Measurements from ENCODE around the gene DTHD1. TPM values are rescaled to one million over a fixed set of nuclear protein-coding genes. Genes with fewer than 3 reads are reported as not detected.

Gene DTHD1
- total RNA-seq, 1 experiment from 2014 or later = not detected

DNA sequence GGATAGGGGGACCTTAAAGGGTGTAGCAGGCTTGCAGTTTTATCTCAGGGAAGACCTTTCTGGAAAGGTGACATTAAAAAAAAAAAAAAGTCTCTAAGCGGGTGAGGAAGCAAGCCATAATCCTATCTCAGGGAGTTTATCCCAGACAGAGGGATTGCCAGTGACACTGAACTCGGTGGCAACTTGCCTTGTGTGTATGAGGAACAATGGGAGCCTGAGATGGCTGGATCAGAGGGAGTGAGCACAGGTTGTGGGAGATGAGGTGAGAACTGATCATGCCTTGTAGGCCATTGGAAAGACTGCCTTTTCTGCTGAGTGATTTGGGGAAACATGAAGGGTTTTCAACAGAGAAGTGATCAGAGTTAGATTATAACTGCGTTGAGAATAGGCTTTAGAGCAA, 31.1 kb downstream of the DTHD1 start:
- Histone ChIP-seq H3K27ac (ENCODE audit: low read length) (no peak overlapping the region), H2AFZ (ENCODE audit: low read length) (no peak overlapping the region), H3F3A (ENCODE audit: low read length, unreplicated experiment) (no peaks in the 10 kb centered on the region), H3K4me1 (ENCODE audit: insufficient read depth, low read length) (no peaks in the 10 kb centered on the region), H3K4me3 (ENCODE audit: low read length) (no peak overlapping the region), H3K27me3 (ENCODE audit: low read length) (no peaks in the 10 kb centered on the region), H3K79me2 (ENCODE audit: low read length) (no peaks in the 10 kb centered on the region), H3K4me2 (ENCODE audit: low read length) (no peak overlapping the region), H3K9me3 (ENCODE audit: low read length) (no peaks in the 10 kb centered on the region), H3K9ac (ENCODE audit: low read length) (no peak overlapping the region), H3K9me2 (replicated peaks; ENCODE audit: low read length) (no peaks in the 10 kb centered on the region), H3K36me3 (ENCODE audit: low read depth, low read length) (no peaks in the 10 kb centered on the region), H4K20me1 (ENCODE audit: low read length) (no peaks in the 10 kb centered on the region)
- no peak for DNase-seq
- no peak for ATAC-seq
- CTCF ChIA-PET = no interaction called here
- intact Hi-C loops (cut with micrococcal nuclease) = no loop called here
- BruUV-seq (replicated peaks) = no TSS peak
- TF ChIP-seq EZH2phosphoT487 (IDR thresholded peaks at IDR 0.05; ENCODE audit: borderline replicate concordance, low read length) (no peak), EZH2 (IDR thresholded peaks at IDR 0.05; ENCODE audit: low read length, unreplicated experiment) (no peak)
- TF ChIP-seq, protein P1, sequence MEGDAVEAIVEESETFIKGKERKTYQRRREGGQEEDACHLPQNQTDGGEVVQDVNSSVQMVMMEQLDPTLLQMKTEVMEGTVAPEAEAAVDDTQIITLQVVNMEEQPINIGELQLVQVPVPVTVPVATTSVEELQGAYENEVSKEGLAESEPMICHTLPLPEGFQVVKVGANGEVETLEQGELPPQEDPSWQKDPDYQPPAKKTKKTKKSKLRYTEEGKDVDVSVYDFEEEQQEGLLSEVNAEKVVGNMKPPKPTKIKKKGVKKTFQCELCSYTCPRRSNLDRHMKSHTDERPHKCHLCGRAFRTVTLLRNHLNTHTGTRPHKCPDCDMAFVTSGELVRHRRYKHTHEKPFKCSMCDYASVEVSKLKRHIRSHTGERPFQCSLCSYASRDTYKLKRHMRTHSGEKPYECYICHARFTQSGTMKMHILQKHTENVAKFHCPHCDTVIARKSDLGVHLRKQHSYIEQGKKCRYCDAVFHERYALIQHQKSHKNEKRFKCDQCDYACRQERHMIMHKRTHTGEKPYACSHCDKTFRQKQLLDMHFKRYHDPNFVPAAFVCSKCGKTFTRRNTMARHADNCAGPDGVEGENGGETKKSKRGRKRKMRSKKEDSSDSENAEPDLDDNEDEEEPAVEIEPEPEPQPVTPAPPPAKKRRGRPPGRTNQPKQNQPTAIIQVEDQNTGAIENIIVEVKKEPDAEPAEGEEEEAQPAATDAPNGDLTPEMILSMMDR (conservative IDR thresholded peaks at IDR 0.05; ENCODE audit: low read depth, low read length) = no peak
- POLR2A ChIA-PET (ENCODE audit: unreplicated experiment) = no interaction called here

DNA sequence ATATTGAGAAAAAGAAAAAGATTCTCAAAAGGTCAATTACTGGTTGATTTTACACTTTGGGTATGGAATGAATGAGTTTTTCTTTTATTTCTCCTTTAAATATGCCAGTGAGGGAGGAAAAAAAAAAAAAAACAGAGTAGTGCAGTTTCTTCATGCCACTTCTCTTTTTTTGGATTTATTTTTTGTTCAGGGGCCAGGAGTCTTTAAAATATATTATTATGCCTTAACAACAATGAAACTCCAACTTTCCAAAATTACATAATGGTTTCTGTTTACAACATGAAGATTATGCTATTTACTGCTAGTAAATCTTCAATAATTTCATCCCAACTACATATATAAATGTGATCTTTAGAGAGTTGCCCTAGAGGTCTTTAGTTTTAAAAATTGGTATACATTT, 31.9 kb downstream of the DTHD1 start:
- no peak for ATAC-seq
- Histone ChIP-seq H3K9me2 (replicated peaks; ENCODE audit: low read length) (no peaks in the 10 kb centered on the region), H3K4me2 (ENCODE audit: low read length) (no peak overlapping the region), H3K27me3 (ENCODE audit: low read length) (no peaks in the 10 kb centered on the region), H3K9me3 (ENCODE audit: low read length) (no peaks in the 10 kb centered on the region), H3F3A (ENCODE audit: low read length, unreplicated experiment) (no peaks in the 10 kb centered on the region), H3K4me3 (ENCODE audit: low read length) (no peak overlapping the region), H3K27ac (ENCODE audit: low read length) (no peak overlapping the region), H2AFZ (ENCODE audit: low read length) (no peak overlapping the region), H3K4me1 (ENCODE audit: insufficient read depth, low read length) (no peaks in the 10 kb centered on the region), H3K36me3 (ENCODE audit: low read depth, low read length) (no peaks in the 10 kb centered on the region), H4K20me1 (ENCODE audit: low read length) (no peaks in the 10 kb centered on the region), H3K79me2 (ENCODE audit: low read length) (no peaks in the 10 kb centered on the region), H3K9ac (ENCODE audit: low read length) (no peak overlapping the region)
- TF ChIP-seq, protein P1 (conservative IDR thresholded peaks at IDR 0.05; ENCODE audit: low read depth, low read length) = no peak
- TF ChIP-seq EZH2 (IDR thresholded peaks at IDR 0.05; ENCODE audit: low read length, unreplicated experiment) = no peak
- TF ChIP-seq EZH2phosphoT487 (IDR thresholded peaks at IDR 0.05; ENCODE audit: borderline replicate concordance, low read length) = no peak
- intact Hi-C loops (cut with micrococcal nuclease) = no loop called here
- BruUV-seq (replicated peaks) = no TSS peak
- POLR2A ChIA-PET (ENCODE audit: unreplicated experiment) = no interaction called here
- CTCF ChIA-PET = no interaction called here
- no peak for DNase-seq

DNA sequence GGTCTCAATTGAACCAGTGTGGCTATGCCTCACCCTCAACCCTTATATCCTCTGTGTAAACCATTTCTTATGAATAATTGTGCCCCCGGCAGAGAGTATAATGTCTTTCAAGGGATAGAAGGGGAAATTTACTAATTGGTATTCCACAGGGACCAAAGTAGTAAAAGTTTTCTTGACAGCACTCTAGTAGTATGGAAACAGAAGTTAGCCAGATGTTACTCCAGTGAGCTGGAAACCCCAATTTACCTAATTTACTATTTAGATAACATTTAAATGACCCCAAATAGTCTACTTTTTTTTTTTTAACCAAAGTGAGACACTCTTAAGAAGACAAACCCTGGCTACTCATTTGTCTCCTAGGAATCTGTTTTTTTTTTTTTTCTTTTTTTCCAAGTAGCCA, 32.3 kb downstream of the DTHD1 start:
- H3K9ac ChIP-seq (ENCODE audit: low read length) = no peak overlapping the region

More for the DNA sequence above, 32.3 kb downstream of the DTHD1 start:
- ATAC-seq = no peak
- Histone ChIP-seq H3K27ac (ENCODE audit: low read length) (no peak overlapping the region), H3K79me2 (ENCODE audit: low read length) (no peaks in the 10 kb centered on the region), H3F3A (ENCODE audit: low read length, unreplicated experiment) (no peaks in the 10 kb centered on the region), H4K20me1 (ENCODE audit: low read length) (no peaks in the 10 kb centered on the region), H3K4me1 (ENCODE audit: insufficient read depth, low read length) (no peaks in the 10 kb centered on the region), H3K4me2 (ENCODE audit: low read length) (no peak overlapping the region), H3K36me3 (ENCODE audit: low read depth, low read length) (no peaks in the 10 kb centered on the region), H3K27me3 (ENCODE audit: low read length) (no peaks in the 10 kb centered on the region), H3K9me3 (ENCODE audit: low read length) (no peaks in the 10 kb centered on the region), H3K9me2 (replicated peaks; ENCODE audit: low read length) (no peaks in the 10 kb centered on the region), H2AFZ (ENCODE audit: low read length) (no peak overlapping the region), H3K4me3 (ENCODE audit: low read length) (no peak overlapping the region)
- intact Hi-C loops (cut with micrococcal nuclease) = no loop called here
- no TSS peak for BruUV-seq (replicated peaks)
- TF ChIP-seq EZH2 (IDR thresholded peaks at IDR 0.05; ENCODE audit: low read length, unreplicated experiment) (no peak), EZH2phosphoT487 (IDR thresholded peaks at IDR 0.05; ENCODE audit: borderline replicate concordance, low read length) (no peak)
- TF ChIP-seq, protein P1 (conservative IDR thresholded peaks at IDR 0.05; ENCODE audit: low read depth, low read length) = no peak
- POLR2A ChIA-PET (ENCODE audit: unreplicated experiment) = no interaction called here
- DNase-seq = no peak
- CTCF ChIA-PET = no interaction called here

All from PC-3 (cell line).